ENCODE results near the gene WWC2.

GRCh38 chr4:183110244-183110643, 11.2 kb downstream of the WWC2 start:
- TF ChIP-seq CTCF (IDR thresholded peaks at IDR 0.05; ENCODE audit: low read depth, low read length): no peak
- TF ChIP-seq EZH2phosphoT487 (IDR thresholded peaks at IDR 0.05; ENCODE audit: low read depth): no peak
